ENCODE results near the gene CIB2. TPM values are rescaled to one million over a fixed set of nuclear protein-coding genes. Genes with fewer than 3 reads are reported as not detected.

The CIB2 gene
- total RNA-seq, 2 donors from 2014 or later: 6.8 to 14.6 TPM

DNA sequence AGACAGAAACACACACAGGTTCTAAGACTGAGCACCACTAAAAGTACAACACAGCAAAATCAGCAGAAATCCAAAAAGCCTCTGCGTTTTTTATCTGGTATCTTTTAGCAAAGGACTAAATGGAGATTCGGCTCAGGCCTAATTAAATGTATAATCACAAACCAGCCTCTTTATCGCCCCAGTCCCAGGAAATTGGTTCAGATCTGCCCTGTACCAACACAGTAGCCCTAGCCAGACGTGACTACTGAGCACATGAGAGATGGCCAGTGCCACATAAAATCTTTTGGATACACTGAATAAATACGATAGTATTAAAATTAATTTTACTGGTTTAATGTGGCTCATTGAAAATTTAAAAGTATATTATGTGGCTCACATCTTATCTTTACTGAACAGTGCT is 73.4 kb downstream of the CIB2 start:
- intact Hi-C loops (cut with DNase I): no loop called here
- H3K4me3 ChIP-seq: no peak overlapping the region
- no peak overlapping the region for H3K9ac ChIP-seq (ENCODE audit: low read depth in 2 of 2, low read length in 2 of 2)
- no peak overlapping the region for H3K27ac ChIP-seq
- peaks cover 36% of the 10 kb centered on the region for H3K4me1 ChIP-seq
- H3K36me3 ChIP-seq: no peaks in the 10 kb centered on the region
- H3K9me3 ChIP-seq: no peaks in the 10 kb centered on the region
- DNase-seq: no peak
- H3K27me3 ChIP-seq: no peaks in the 10 kb centered on the region
- TF ChIP-seq, protein P1, sequence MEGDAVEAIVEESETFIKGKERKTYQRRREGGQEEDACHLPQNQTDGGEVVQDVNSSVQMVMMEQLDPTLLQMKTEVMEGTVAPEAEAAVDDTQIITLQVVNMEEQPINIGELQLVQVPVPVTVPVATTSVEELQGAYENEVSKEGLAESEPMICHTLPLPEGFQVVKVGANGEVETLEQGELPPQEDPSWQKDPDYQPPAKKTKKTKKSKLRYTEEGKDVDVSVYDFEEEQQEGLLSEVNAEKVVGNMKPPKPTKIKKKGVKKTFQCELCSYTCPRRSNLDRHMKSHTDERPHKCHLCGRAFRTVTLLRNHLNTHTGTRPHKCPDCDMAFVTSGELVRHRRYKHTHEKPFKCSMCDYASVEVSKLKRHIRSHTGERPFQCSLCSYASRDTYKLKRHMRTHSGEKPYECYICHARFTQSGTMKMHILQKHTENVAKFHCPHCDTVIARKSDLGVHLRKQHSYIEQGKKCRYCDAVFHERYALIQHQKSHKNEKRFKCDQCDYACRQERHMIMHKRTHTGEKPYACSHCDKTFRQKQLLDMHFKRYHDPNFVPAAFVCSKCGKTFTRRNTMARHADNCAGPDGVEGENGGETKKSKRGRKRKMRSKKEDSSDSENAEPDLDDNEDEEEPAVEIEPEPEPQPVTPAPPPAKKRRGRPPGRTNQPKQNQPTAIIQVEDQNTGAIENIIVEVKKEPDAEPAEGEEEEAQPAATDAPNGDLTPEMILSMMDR (IDR thresholded peaks at IDR 0.05): no peak

DNA sequence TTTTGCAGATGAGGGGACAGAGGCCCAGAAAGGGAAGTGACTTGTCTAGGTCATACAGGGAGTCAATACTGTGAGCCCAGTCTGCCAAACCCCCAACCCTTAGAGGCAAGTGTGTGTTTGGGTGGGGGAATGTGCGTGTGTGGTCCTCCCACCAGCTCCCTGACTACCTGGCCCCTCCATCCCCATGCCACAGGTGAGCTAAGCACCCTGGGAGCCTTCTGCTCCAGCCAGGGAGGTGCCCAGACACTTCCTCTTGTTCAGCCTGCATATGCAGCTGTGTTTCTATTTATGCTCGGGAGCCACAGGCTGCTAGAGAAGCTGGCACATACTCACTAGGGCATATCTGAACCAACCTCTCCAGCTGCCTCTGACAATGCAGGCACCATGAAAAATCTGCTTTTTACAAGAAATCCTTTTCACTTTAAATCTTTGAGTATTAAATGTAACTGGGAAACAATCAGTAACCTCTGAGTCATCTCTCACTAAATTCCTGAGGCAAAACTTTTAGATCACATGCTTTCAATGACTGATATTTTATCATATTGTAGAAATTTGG is 74.5 kb downstream of the CIB2 start:
- Histone ChIP-seq H3K27me3 (no peaks in the 10 kb centered on the region), H3K4me1 (peaks cover 32% of the 10 kb centered on the region), H3K9ac (ENCODE audit: low read depth in 2 of 2, low read length in 2 of 2) (peak overlapping the region in 1 of 2 donors; percentile 67), H3K36me3 (no peaks in the 10 kb centered on the region), H3K4me3 (no peak overlapping the region), H3K9me3 (no peaks in the 10 kb centered on the region), H3K27ac (peak overlapping the region; percentile 65)
- no peak for DNase-seq
- intact Hi-C loops (cut with DNase I): no loop called here
- TF ChIP-seq, protein P1 (IDR thresholded peaks at IDR 0.05): no peak

DNA sequence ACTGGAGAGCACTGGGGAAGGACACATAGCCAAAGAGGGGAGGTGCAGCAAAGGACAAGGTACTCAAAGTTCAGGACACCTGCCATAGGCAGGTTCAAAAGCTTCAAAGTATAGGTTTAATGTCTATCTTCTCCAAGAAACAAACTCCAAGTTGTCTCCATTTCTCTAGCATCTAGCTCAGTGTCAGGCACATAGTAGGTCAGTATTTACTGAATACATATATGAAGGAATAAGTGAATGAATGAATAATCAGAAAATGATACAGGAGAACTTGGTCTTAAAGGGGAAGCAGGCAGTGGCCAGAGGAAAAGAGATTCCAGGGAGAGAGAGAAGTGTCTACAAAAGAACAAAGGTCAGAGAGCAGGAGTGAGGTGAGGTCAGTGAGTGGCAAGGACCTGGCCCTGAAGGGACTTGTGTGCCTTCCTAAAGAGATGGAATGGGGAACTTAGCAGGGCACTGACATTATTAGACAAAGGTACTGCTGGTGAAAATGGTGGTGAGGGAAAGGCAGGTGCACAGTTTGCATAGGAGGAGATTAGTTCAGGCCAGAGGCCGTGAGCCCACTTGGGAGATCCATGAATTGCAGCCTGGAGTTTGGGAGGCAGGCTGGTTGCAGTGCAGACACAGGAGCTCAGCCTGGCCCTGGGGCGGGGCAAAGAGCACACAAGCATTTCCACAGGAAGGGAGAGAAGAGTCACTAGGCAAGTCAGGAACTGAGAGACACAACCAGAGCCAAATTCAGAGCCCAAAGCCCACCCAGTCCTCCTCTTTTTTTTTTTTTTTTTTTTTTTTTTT is 75.1 kb downstream of the CIB2 start:
- Histone ChIP-seq H3K27me3 (no peaks in the 10 kb centered on the region), H3K4me1 (peaks cover 35% of the 10 kb centered on the region), H3K36me3 (no peaks in the 10 kb centered on the region), H3K27ac (peak overlapping the region; percentile 65), H3K9me3 (no peaks in the 10 kb centered on the region), H3K9ac (ENCODE audit: low read depth in 2 of 2, low read length in 2 of 2) (peak overlapping the region in 1 of 2 donors; percentile 67), H3K4me3 (no peak overlapping the region)
- TF ChIP-seq, protein P1 (IDR thresholded peaks at IDR 0.05): no peak
- peak; percentile 76 for DNase-seq
- intact Hi-C loops (cut with DNase I): no loop called here

DNA sequence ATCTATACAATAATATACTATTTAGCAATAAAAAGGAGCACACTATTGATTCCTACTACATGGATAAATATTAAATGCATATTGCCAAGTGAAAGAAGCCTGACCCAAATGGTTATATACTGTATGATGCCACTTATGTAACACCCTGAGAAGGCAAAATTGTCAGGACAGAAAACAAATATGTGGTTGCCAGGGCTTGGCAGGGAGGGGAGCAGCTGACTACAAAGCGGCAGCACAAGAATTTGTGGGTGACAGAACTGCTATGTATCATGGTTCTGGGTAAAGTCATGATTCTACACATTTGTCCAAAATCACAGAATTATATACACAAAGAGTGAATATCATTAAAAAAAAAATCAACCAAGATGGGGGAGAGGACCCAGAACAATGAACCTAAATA is 76.3 kb downstream of the CIB2 start:
- TF ChIP-seq, protein P1 (IDR thresholded peaks at IDR 0.05): no peak
- Histone ChIP-seq H3K36me3 (no peaks in the 10 kb centered on the region), H3K9me3 (no peaks in the 10 kb centered on the region), H3K4me1 (peaks cover 41% of the 10 kb centered on the region), H3K9ac (ENCODE audit: low read depth in 2 of 2, low read length in 2 of 2) (no peak overlapping the region), H3K27me3 (no peaks in the 10 kb centered on the region), H3K4me3 (no peak overlapping the region), H3K27ac (no peak overlapping the region)
- DNase-seq: no peak
- intact Hi-C loops (cut with DNase I): no loop called here

Other genes with a start within 250 kb of the CIB2 start
- gene TBC1D2B, start 53.7 kb downstream of the CIB2 start, total RNA-seq: 10 to 100 TPM; 35.9 to 49.1 TPM
- gene SH2D7, start 38.9 kb downstream of the CIB2 start, total RNA-seq: 1 to 10 TPM in 1 of 2 donors, under 1 TPM in 1; 0.58 to 1.6 TPM
- 100 to 1,000 TPM; 203 to 264 TPM for gene IDH3A, start 17.9 kb upstream of the CIB2 start, total RNA-seq
- gene ACSBG1, start 103.1 kb upstream of the CIB2 start, total RNA-seq: under 1 TPM; 0.58 to 0.59 TPM
- 10 to 100 TPM; 42.6 to 54.5 TPM for gene DNAJA4, start 133.1 kb upstream of the CIB2 start, total RNA-seq
- 10 to 100 TPM; 35.9 to 47.0 TPM for gene SKIC8, start 168.2 kb upstream of the CIB2 start, total RNA-seq
- 1 to 10 TPM; 1.3 to 1.5 TPM for gene CRABP1, start 208.9 kb upstream of the CIB2 start, total RNA-seq

All from colonic mucosa (tissue), 4 donors.